ENCODE data around the gene TRIM26. TPM values are rescaled to one million over a fixed set of nuclear protein-coding genes. Genes with fewer than 3 reads are reported as not detected.

The TRIM26 gene
- total and polyA plus RNA-seq, 2 of the 8 experiments (the other 6 are each of a cell fraction or from before 2014, with no cell fraction given) = 21.5 to 32.3 TPM

GRCh38 chr6:30206799-30207618 is 6.2 kb downstream of the TRIM26 start:
- H2BK5ac ChIP-seq (ENCODE audit: low read depth, low read length) = peak overlapping the region; percentile 24
- H3K9ac ChIP-seq (replicated peaks in 1 of 4; ENCODE audit: extremely low read depth in 1 of 4, low read depth in 3 of 4, low read length in 3 of 4) = no peak overlapping the region
- peaks cover 0 to 69% of the 10 kb centered on the region in 2 experiments; a peak in 3 of 4 replicates for H3K79me2 ChIP-seq (ENCODE audit: control insufficient read depth in 1 of 2, insufficient read depth in 2 of 2, low read length in 2 of 2)
- no peak overlapping the region; the same call in 1 of the 2 replicates for H3K18ac ChIP-seq (ENCODE audit: extremely low read depth, low read length)
- ChIA-PET CTCF (ENCODE audit: partially characterized antibody) (interaction anchor here (0.6 to 4.1 kb wide), 6 partner anchors 9 to 191 kb away, joined by 3 to 20 read pairs (median 4); no protein-coding TSS in a partner anchor), POLR2A (ENCODE audit: partially characterized antibody) (interaction anchor here (0.6 to 2.9 kb wide), 7 partner anchors 10 to 565 kb away, joined by 3 to 18 read pairs (median 3); partner anchors contain the start of gene POLR1H)
- no peak overlapping the region for H3K14ac ChIP-seq (ENCODE audit: insufficient read length)
- H3K4me1 ChIP-seq (replicated peaks in 1 of 4; ENCODE audit: control insufficient read depth in 3 of 4, insufficient read depth in 4 of 4, low read length in 3 of 4) = peaks cover 3 to 20% (median 12%) of the 10 kb centered on the region in 4 experiments
- no peak overlapping the region for H2BK20ac ChIP-seq (ENCODE audit: low read length)
- H3K27me3 ChIP-seq (replicated peaks in 1 of 4; ENCODE audit: control insufficient read depth in 3 of 4, extremely low read depth in 1 of 4, insufficient read depth in 3 of 4, low read length in 3 of 4) = no peaks in the 10 kb centered on the region
- H3K79me1 ChIP-seq (ENCODE audit: low read depth, low read length) = peaks cover 14% of the 10 kb centered on the region; the same call in 1 of the 2 replicates
- FAIRE-seq = no peak
- H2BK12ac ChIP-seq (ENCODE audit: low read depth, low read length) = 0 out of 2 replicates have a peak overlapping the region, but pooled peaks have one; percentile 27
- no peak overlapping the region for H2AFZ ChIP-seq (ENCODE audit: low read length)
- H3K4ac ChIP-seq (replicated peaks; ENCODE audit: insufficient read length, low read depth, low read length) = peak overlapping the region; percentile 92
- H3K23me2 ChIP-seq (ENCODE audit: low read depth, low read length) = peaks cover 5% of the 10 kb centered on the region; the same call in 1 of the 2 replicates
- no peak overlapping the region for H3K23ac ChIP-seq (ENCODE audit: insufficient read length)
- no peak overlapping the region for H2BK15ac ChIP-seq (ENCODE audit: low read length)
- H2BK120ac ChIP-seq (replicated peaks; ENCODE audit: low read depth, low read length) = no peak overlapping the region
- no peak overlapping the region for H4K91ac ChIP-seq (replicated peaks; ENCODE audit: insufficient read length, low read length)
- H3K56ac ChIP-seq (replicated peaks; ENCODE audit: insufficient read length, low read depth, low read length) = no peak overlapping the region
- H3K27ac ChIP-seq (ENCODE audit: low read depth, low read length) = no peak overlapping the region
- peaks cover 7 to 29% of the 10 kb centered on the region in 2 experiments for H4K20me1 ChIP-seq (replicated peaks in 1 of 2; ENCODE audit: control insufficient read depth in 1 of 2, insufficient read depth in 2 of 2, low read length in 2 of 2)
- H3K36me3 ChIP-seq (ENCODE audit: control insufficient read depth in 2 of 4, insufficient read depth in 4 of 4, low read length in 3 of 4) = no peaks in the 10 kb centered on the region; a peak in 1 of 8 replicates
- H3K4me3 ChIP-seq (ENCODE audit: extremely low read depth in 1 of 4, insufficient read depth in 2 of 4, low read depth in 3 of 4, low read length in 4 of 4) = no peak overlapping the region
- 76% methylated on average over 11 of the region's 11 CpGs; no CpG with 5 or more reads in 1 of the 2 experiments for WGBS, 2 experiments (ENCODE audit: extremely low coverage in 1 of 2, insufficient coverage in 1 of 2, insufficient read length in 1 of 2, insufficient replicate concordance in 2 of 2, low coverage in 1 of 2, low lambda C conversion rate in 2 of 2, missing lambda C conversion rate in 1 of 2)
- no peak for DNase-seq (ENCODE audit: low read depth in 1 of 2, low spot score in 2 of 2)
- H4K8ac ChIP-seq (ENCODE audit: extremely low read depth, insufficient read depth, low read length) = no peak overlapping the region
- H3K4me2 ChIP-seq (ENCODE audit: insufficient read depth in 1 of 2, low read depth in 2 of 2, low read length in 2 of 2) = peak overlapping the region; percentile 15 to 25; a peak in 3 of 4 replicates
- peak overlapping the region; percentile 86 for H2AK5ac ChIP-seq (ENCODE audit: low read depth, low read length)
- H3K9me3 ChIP-seq (ENCODE audit: insufficient read depth in 2 of 2, low read depth in 1 of 2, low read length in 1 of 2) = no peaks in the 10 kb centered on the region
- H4K5ac ChIP-seq (ENCODE audit: insufficient read length, low read depth, low read length) = no peak overlapping the region
